Kidney (tissue), 14 donors: Measurements from ENCODE around the gene CASS4. TPM values are rescaled to one million over a fixed set of nuclear protein-coding genes. Genes with fewer than 3 reads are reported as not detected.
"Not testable (repeated sequence)": the region's sequence is repeated elsewhere in the genome, so short reads cannot be mapped to it uniquely, and the experiment has no call there.

Source experiments
- DNase-seq, 5 donors: peaks; one replicate each; pipeline ENCODE4 v3.0.0-alpha.2; 2013 to 2020
- FAIRE-seq: peaks from 2 replicates; lab custom pipeline; 2012; peaks lifted over from hg19 to GRCh38; lab: Jason Lieb, UNC
- H3K27ac ChIP-seq, 2 donors: one replicate each; pipeline ENCODE4 v1.7.0; 2013; ENCODE audit warnings: low read depth in 2 of 2, low read length in 2 of 2, inconsistent platforms in 1 of 2
- H3K27me3 ChIP-seq: one replicate; pipeline ENCODE4 v1.7.1; 2013; ENCODE audit warnings: low read length, inconsistent platforms; ENCODE audit not compliant: control insufficient read depth, insufficient read depth
- H3K36me3 ChIP-seq, 3 donors: one replicate each; pipeline versions ENCODE4 v1.7.0 to v1.7.1; 2013; ENCODE audit warnings: low read length in 3 of 3, control low read depth in 1 of 3, inconsistent platforms in 1 of 3; ENCODE audit not compliant: insufficient read depth in 3 of 3, control insufficient read depth in 2 of 3
- H3K4me1 ChIP-seq, 3 donors: one replicate each; pipeline versions ENCODE4 v1.7.0 to v1.7.1; 2013; ENCODE audit warnings: low read length in 3 of 3, inconsistent platforms in 1 of 3, low read depth in 1 of 3; ENCODE audit not compliant: control insufficient read depth in 2 of 3, insufficient read depth in 2 of 3
- H3K4me3 ChIP-seq, 3 donors: one replicate each; pipeline versions ENCODE4 v1.7.0 to v1.8.1; 2013; ENCODE audit warnings: low read length in 3 of 3, control low read depth in 1 of 3, inconsistent platforms in 1 of 3
- H3K9ac ChIP-seq, 3 donors: one replicate each; pipeline versions ENCODE4 v1.7.0 to v1.7.1; 2013; ENCODE audit warnings: low read length in 3 of 3, control low read depth in 1 of 3, inconsistent platforms in 1 of 3
- H3K9me3 ChIP-seq, 3 donors: one replicate each; pipeline versions ENCODE4 v1.7.0 to v1.7.1; 2013; ENCODE audit warnings: low read length in 3 of 3, control low read depth in 1 of 3, inconsistent platforms in 1 of 3; ENCODE audit not compliant: control insufficient read depth in 2 of 3, insufficient read depth in 1 of 3
- CTCF ChIP-seq: IDR thresholded peaks from 3 replicates; pipeline ENCODE4 v1.5.1; 2012; ENCODE audit warnings: mild to moderate bottlenecking, moderate library complexity, borderline replicate concordance; ENCODE audit not compliant: insufficient read depth; ENCODE audit errors: extremely low read depth
- intact Hi-C: fragments of 100-400 bp; cut with DNase I; formaldehyde crosslinking; loops from one replicate; pipeline ENCODE4 v1.11.1; 2022
- polyA plus RNA-seq: library from polyadenylated mRNA; stranded (reverse); fragments of 350-450 nt; fragmentation: Illumina TruSeq; extraction: RNeasy Lipid Tissue Mini Kit (QIAGEN cat#74804); gene quantifications from one replicate; pipeline ENCODE4 v1.2.3, GENCODE V29; 2014; ENCODE audit warnings: low read depth, low replicate concordance; ENCODE audit not compliant: insufficient read depth
- total RNA-seq: library from RNA; stranded (reverse); fragmentation: NEBNext Ultra II Directional; extraction: Animal tissue kit (Norgen Biotek cat#: 25700); gene quantifications from one replicate; pipeline ENCODE4 v1.2.1, GENCODE V29; 2021
- donor health status: control.
- donor health status: control.
- donor health status: control.
- donor health status: control.
- donor health status: control.
- donor health status: DM: yes; HTN: yes; CAD: no.
- donor health status: Normal renal cell carcinoma (clear cell type).

The CASS4 gene
- total and polyA plus RNA-seq, 2 donors from 2014 or later: 0.22 to 3.0 TPM

- peak; percentile 3 for FAIRE-seq
- Histone ChIP-seq H3K9ac (no peak overlapping the region), H3K4me1 (no peaks in the 10 kb centered on the region), H3K9me3 (no peaks in the 10 kb centered on the region), H3K4me3 (no peak overlapping the region), H3K27me3 (no peaks in the 10 kb centered on the region), H3K27ac (no peak overlapping the region), H3K36me3 (peaks cover 7 to 58% (median 39%) of the 10 kb centered on the region in 3 donors)
- intact Hi-C loops: no loop called here
- peak in 3 of 5 donors; percentile 26 to 81 (median 60) for DNase-seq
- peak; percentile 71 for TF ChIP-seq CTCF
Measured at GRCh38 chr20:56400001-56400640, 11.9 kb upstream of the CASS4 start.

DNA sequence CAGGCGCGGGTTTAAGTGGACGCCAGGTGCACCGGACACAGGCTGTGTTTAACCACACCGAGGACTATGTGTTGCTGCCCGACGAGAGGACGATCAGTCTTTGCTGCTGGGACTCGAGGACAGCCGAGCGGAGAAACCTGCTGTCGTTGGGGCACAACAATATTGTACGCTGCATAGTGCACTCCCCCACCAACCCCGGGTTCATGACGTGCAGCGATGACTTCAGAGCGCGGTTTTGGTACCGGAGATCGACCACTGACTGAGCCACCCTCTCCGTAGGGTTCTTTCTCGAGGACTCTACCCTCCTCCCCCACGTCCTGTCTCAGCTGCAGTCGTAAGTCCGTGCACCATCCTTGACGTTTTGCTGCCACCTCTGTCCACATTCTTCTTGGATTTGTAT lies 8.6 kb upstream of the CASS4 start:
- Histone ChIP-seq H3K4me3 (no peak overlapping the region), H3K9ac (no peak overlapping the region), H3K9me3 (no peaks in the 10 kb centered on the region), H3K27ac (no peak overlapping the region), H3K4me1 (no peaks in the 10 kb centered on the region), H3K27me3 (no peaks in the 10 kb centered on the region), H3K36me3 (peaks cover 5 to 56% (median 31%) of the 10 kb centered on the region in 3 donors)
- intact Hi-C loops: no loop called here
- no peak for TF ChIP-seq CTCF
- FAIRE-seq (no peak), DNase-seq (no peak)

- H3K9me3 ChIP-seq, DNase-seq, H3K4me1 ChIP-seq, H3K27ac ChIP-seq, H3K27me3 ChIP-seq, intact Hi-C loops, H3K4me3 ChIP-seq, H3K9ac ChIP-seq, FAIRE-seq: not testable (repeated sequence)
- H3K36me3 ChIP-seq: peaks cover 5 to 46% (median 24%) of the 10 kb centered on the region in 3 donors
Measured at GRCh38 chr20:56405356-56405755, 6.7 kb upstream of the CASS4 start.

- Histone ChIP-seq H3K27ac (no peak overlapping the region), H3K9ac (no peak overlapping the region), H3K9me3 (no peaks in the 10 kb centered on the region), H3K27me3 (no peaks in the 10 kb centered on the region), H3K36me3 (peaks cover 5 to 39% (median 24%) of the 10 kb centered on the region in 3 donors), H3K4me1 (peaks cover 0 to 3% (median 0%) of the 10 kb centered on the region in 3 donors), H3K4me3 (no peak overlapping the region)
- FAIRE-seq (no peak), DNase-seq (no peak)
- intact Hi-C loops: no loop called here
- no peak for TF ChIP-seq CTCF
Measured at GRCh38 chr20:56406910-56407309, 5.2 kb upstream of the CASS4 start.
